ENCODE measurements around the gene GHSR. TPM values are rescaled to one million over a fixed set of nuclear protein-coding genes. Genes with fewer than 3 reads are reported as not detected.

GHSR gene
- polyA plus RNA-seq, 4 donors = not detected

GRCh38 chr3:172411478-172411947 lies 36.7 kb downstream of the GHSR start:
- DNase-seq (no peak), FAIRE-seq (no peak)
- Histone ChIP-seq H3K4me1 (ENCODE audit: control insufficient read depth in 3 of 3, insufficient read depth in 2 of 3, low read depth in 1 of 3, low read length in 2 of 3) (no peaks in the 10 kb centered on the region), H3K27ac (ENCODE audit: low read depth in 1 of 3, low read length in 2 of 3) (no peak overlapping the region), H3K9me3 (ENCODE audit: control insufficient read depth in 2 of 2, insufficient read depth in 1 of 2, low read depth in 1 of 2, low read length in 1 of 2) (no peaks in the 10 kb centered on the region), H3K27me3 (ENCODE audit: control insufficient read depth in 3 of 3, insufficient read depth in 3 of 3, low read length in 3 of 3) (no peaks in the 10 kb centered on the region), H3K4me3 (ENCODE audit: low read depth in 1 of 3, low read length in 3 of 3) (no peak overlapping the region), H3K36me3 (ENCODE audit: control insufficient read depth in 3 of 3, insufficient read depth in 2 of 3, low read depth in 1 of 3, low read length in 3 of 3) (no peaks in the 10 kb centered on the region)
- 86 to 91% (median 90%) methylated on average over 6 of the region's 6 CpGs for WGBS, 3 donors

- H3K4me1 ChIP-seq (ENCODE audit: control insufficient read depth in 3 of 3, insufficient read depth in 2 of 3, low read depth in 1 of 3, low read length in 2 of 3) = no peaks in the 10 kb centered on the region
- no peaks in the 10 kb centered on the region for H3K36me3 ChIP-seq (ENCODE audit: control insufficient read depth in 3 of 3, insufficient read depth in 2 of 3, low read depth in 1 of 3, low read length in 3 of 3)
- no peak overlapping the region for H3K27ac ChIP-seq (ENCODE audit: low read depth in 1 of 3, low read length in 2 of 3)
- DNase-seq = no peak
- H3K9me3 ChIP-seq (ENCODE audit: control insufficient read depth in 2 of 2, insufficient read depth in 1 of 2, low read depth in 1 of 2, low read length in 1 of 2) = no peaks in the 10 kb centered on the region
- FAIRE-seq = no peak
- H3K27me3 ChIP-seq (ENCODE audit: control insufficient read depth in 3 of 3, insufficient read depth in 3 of 3, low read length in 3 of 3) = no peaks in the 10 kb centered on the region
- 79 to 85% (median 85%) methylated on average over 13 of the region's 13 CpGs for WGBS, 3 donors
- H3K4me3 ChIP-seq (ENCODE audit: low read depth in 1 of 3, low read length in 3 of 3) = no peak overlapping the region
These were observed 37.4 kb downstream of the GHSR start for GRCh38 chr3:172410702-172411477.

GRCh38 chr3:172407872-172408271 lies 40.4 kb downstream of the GHSR start:
- FAIRE-seq = no peak
- 81 to 87% (median 84%) methylated on average over 3 of the region's 3 CpGs for WGBS, 3 donors
- Histone ChIP-seq H3K36me3 (ENCODE audit: control insufficient read depth in 3 of 3, insufficient read depth in 2 of 3, low read depth in 1 of 3, low read length in 3 of 3) (no peaks in the 10 kb centered on the region), H3K4me3 (ENCODE audit: low read depth in 1 of 3, low read length in 3 of 3) (no peak overlapping the region), H3K4me1 (ENCODE audit: control insufficient read depth in 3 of 3, insufficient read depth in 2 of 3, low read depth in 1 of 3, low read length in 2 of 3) (no peaks in the 10 kb centered on the region), H3K9me3 (ENCODE audit: control insufficient read depth in 2 of 2, insufficient read depth in 1 of 2, low read depth in 1 of 2, low read length in 1 of 2) (no peaks in the 10 kb centered on the region), H3K27ac (ENCODE audit: low read depth in 1 of 3, low read length in 2 of 3) (no peak overlapping the region), H3K27me3 (ENCODE audit: control insufficient read depth in 3 of 3, insufficient read depth in 3 of 3, low read length in 3 of 3) (no peaks in the 10 kb centered on the region)
- DNase-seq = no peak

- no peak overlapping the region for H3K27ac ChIP-seq (ENCODE audit: low read depth in 1 of 3, low read length in 2 of 3)
- peaks cover 0 to 3% (median 3%) of the 10 kb centered on the region in 3 donors for H3K36me3 ChIP-seq (ENCODE audit: control insufficient read depth in 3 of 3, insufficient read depth in 2 of 3, low read depth in 1 of 3, low read length in 3 of 3)
- no peaks in the 10 kb centered on the region for H3K27me3 ChIP-seq (ENCODE audit: control insufficient read depth in 3 of 3, insufficient read depth in 3 of 3, low read length in 3 of 3)
- DNase-seq (no peak), FAIRE-seq (no peak)
- no peaks in the 10 kb centered on the region for H3K9me3 ChIP-seq (ENCODE audit: control insufficient read depth in 2 of 2, insufficient read depth in 1 of 2, low read depth in 1 of 2, low read length in 1 of 2)
- H3K4me1 ChIP-seq (ENCODE audit: control insufficient read depth in 3 of 3, insufficient read depth in 2 of 3, low read depth in 1 of 3, low read length in 2 of 3) = no peaks in the 10 kb centered on the region
- WGBS, 3 donors = 90 to 97% (median 95%) methylated on average over 2 of the region's 2 CpGs
- no peak overlapping the region for H3K4me3 ChIP-seq (ENCODE audit: low read depth in 1 of 3, low read length in 3 of 3)
These were observed 42.3 kb downstream of the GHSR start for GRCh38 chr3:172405914-172406313.

GRCh38 chr3:172404237-172404962 lies 43.9 kb downstream of the GHSR start:
- WGBS, 3 donors = 66 to 78% (median 76%) methylated on average over 12 of the region's 12 CpGs
- Histone ChIP-seq H3K27me3 (ENCODE audit: control insufficient read depth in 3 of 3, insufficient read depth in 3 of 3, low read length in 3 of 3) (no peaks in the 10 kb centered on the region), H3K9me3 (ENCODE audit: control insufficient read depth in 2 of 2, insufficient read depth in 1 of 2, low read depth in 1 of 2, low read length in 1 of 2) (no peaks in the 10 kb centered on the region), H3K36me3 (ENCODE audit: control insufficient read depth in 3 of 3, insufficient read depth in 2 of 3, low read depth in 1 of 3, low read length in 3 of 3) (peaks cover 0 to 3% (median 3%) of the 10 kb centered on the region in 3 donors), H3K27ac (ENCODE audit: low read depth in 1 of 3, low read length in 2 of 3) (no peak overlapping the region), H3K4me1 (ENCODE audit: control insufficient read depth in 3 of 3, insufficient read depth in 2 of 3, low read depth in 1 of 3, low read length in 2 of 3) (no peaks in the 10 kb centered on the region), H3K4me3 (ENCODE audit: low read depth in 1 of 3, low read length in 3 of 3) (no peak overlapping the region)
- no peak for FAIRE-seq
- no peak for DNase-seq

GRCh38 chr3:172402892-172403643 lies 45.2 kb downstream of the GHSR start:
- peaks cover 0 to 3% (median 3%) of the 10 kb centered on the region in 3 donors for H3K36me3 ChIP-seq (ENCODE audit: control insufficient read depth in 3 of 3, insufficient read depth in 2 of 3, low read depth in 1 of 3, low read length in 3 of 3)
- 89 to 95% (median 91%) methylated on average over 8 of the region's 8 CpGs for WGBS, 3 donors
- no peak overlapping the region for H3K27ac ChIP-seq (ENCODE audit: low read depth in 1 of 3, low read length in 2 of 3)
- DNase-seq = no peak
- H3K27me3 ChIP-seq (ENCODE audit: control insufficient read depth in 3 of 3, insufficient read depth in 3 of 3, low read length in 3 of 3) = no peaks in the 10 kb centered on the region
- H3K4me3 ChIP-seq (ENCODE audit: low read depth in 1 of 3, low read length in 3 of 3) = no peak overlapping the region
- FAIRE-seq = no peak
- H3K4me1 ChIP-seq (ENCODE audit: control insufficient read depth in 3 of 3, insufficient read depth in 2 of 3, low read depth in 1 of 3, low read length in 2 of 3) = no peaks in the 10 kb centered on the region
- no peaks in the 10 kb centered on the region for H3K9me3 ChIP-seq (ENCODE audit: control insufficient read depth in 2 of 2, insufficient read depth in 1 of 2, low read depth in 1 of 2, low read length in 1 of 2)

GRCh38 chr3:172402090-172402489 lies 46.2 kb downstream of the GHSR start:
- Histone ChIP-seq H3K4me3 (ENCODE audit: low read depth in 1 of 3, low read length in 3 of 3) (no peak overlapping the region), H3K9me3 (ENCODE audit: control insufficient read depth in 2 of 2, insufficient read depth in 1 of 2, low read depth in 1 of 2, low read length in 1 of 2) (no peaks in the 10 kb centered on the region), H3K4me1 (ENCODE audit: control insufficient read depth in 3 of 3, insufficient read depth in 2 of 3, low read depth in 1 of 3, low read length in 2 of 3) (no peaks in the 10 kb centered on the region), H3K36me3 (ENCODE audit: control insufficient read depth in 3 of 3, insufficient read depth in 2 of 3, low read depth in 1 of 3, low read length in 3 of 3) (peaks cover 1 to 4% (median 3%) of the 10 kb centered on the region in 3 donors), H3K27ac (ENCODE audit: low read depth in 1 of 3, low read length in 2 of 3) (no peak overlapping the region), H3K27me3 (ENCODE audit: control insufficient read depth in 3 of 3, insufficient read depth in 3 of 3, low read length in 3 of 3) (no peaks in the 10 kb centered on the region)
- FAIRE-seq (no peak), DNase-seq (no peak)
- 64 to 90% (median 75%) methylated on average over 2 of the region's 2 CpGs for WGBS, 3 donors

- Histone ChIP-seq H3K36me3 (ENCODE audit: control insufficient read depth in 3 of 3, insufficient read depth in 2 of 3, low read depth in 1 of 3, low read length in 3 of 3) (peaks cover 3 to 11% (median 3%) of the 10 kb centered on the region in 3 donors), H3K27ac (ENCODE audit: low read depth in 1 of 3, low read length in 2 of 3) (no peak overlapping the region), H3K9me3 (ENCODE audit: control insufficient read depth in 2 of 2, insufficient read depth in 1 of 2, low read depth in 1 of 2, low read length in 1 of 2) (no peaks in the 10 kb centered on the region), H3K27me3 (ENCODE audit: control insufficient read depth in 3 of 3, insufficient read depth in 3 of 3, low read length in 3 of 3) (no peaks in the 10 kb centered on the region), H3K4me3 (ENCODE audit: low read depth in 1 of 3, low read length in 3 of 3) (no peak overlapping the region), H3K4me1 (ENCODE audit: control insufficient read depth in 3 of 3, insufficient read depth in 2 of 3, low read depth in 1 of 3, low read length in 2 of 3) (no peaks in the 10 kb centered on the region)
- WGBS, 3 donors = 93 to 96% (median 94%) methylated on average over 4 of the region's 4 CpGs
- DNase-seq (no peak), FAIRE-seq (no peak)
These were observed 49.8 kb downstream of the GHSR start for GRCh38 chr3:172398484-172398883.
